GM19351 (cell line): ENCODE measurements around the gene PPP6C.
A peak's percentile ranks its signal among the peaks of the same experiment; 100 is the strongest.
"Not testable (repeated sequence)": the region's sequence is repeated elsewhere in the genome, so short reads cannot be mapped to it uniquely, and the experiment has no call there.

Experiments
- ATAC-seq: cut with Tn5 transposase; IDR thresholded peaks from one replicate; pipeline ENCODE4 v1.9.1; 2021; ENCODE audit warnings: mild to moderate bottlenecking, moderate library complexity; ENCODE audit not compliant: unreplicated experiment

Gene PPP6C

GRCh38 chr9:125189361-125190289 lies at the start of gene PPP6C:
TSS of gene PPP6C (minus strand) at chr9:125189803. CDS start at chr9:125189718, 85 bp downstream.
- peak; percentile 97 for ATAC-seq

GRCh38 chr9:125238915-125239446 lies 49.4 kb upstream of the PPP6C start:
- no peak for ATAC-seq

- no peak for ATAC-seq
Observed at GRCh38 chr9:125238127-125238914, 48.7 kb upstream of the PPP6C start.

- ATAC-seq, result not testable (repeated sequence)
Observed at GRCh38 chr9:125236520-125237159, 47.0 kb upstream of the PPP6C start.

GRCh38 chr9:125235804-125236519 lies 46.4 kb upstream of the PPP6C start:
- ATAC-seq, result no peak

- not testable (repeated sequence) for ATAC-seq
Observed at GRCh38 chr9:125234099-125234498, 44.5 kb upstream of the PPP6C start.

GRCh38 chr9:125233678-125234077 lies 44.1 kb upstream of the PPP6C start:
- no peak for ATAC-seq

- ATAC-seq, result no peak
Observed at GRCh38 chr9:125227761-125228160, 38.2 kb upstream of the PPP6C start.

- ATAC-seq, result not testable (repeated sequence)
Observed at GRCh38 chr9:125224858-125225257, 35.3 kb upstream of the PPP6C start.

GRCh38 chr9:125218621-125219020 lies 29.0 kb upstream of the PPP6C start:
- ATAC-seq, result no peak

GRCh38 chr9:125214186-125214585 lies 24.6 kb upstream of the PPP6C start:
- ATAC-seq, result no peak

- no peak for ATAC-seq
Observed at GRCh38 chr9:125204477-125204876, 14.9 kb upstream of the PPP6C start.

- ATAC-seq, result no peak
Observed at GRCh38 chr9:125202846-125203618, 13.4 kb upstream of the PPP6C start.

GRCh38 chr9:125200216-125201047 lies 10.8 kb upstream of the PPP6C start, which contains the start of gene RABEPK:
TSS of gene RABEPK (plus strand) at chr9:125200542. CDS start at chr9:125203014, 2,472 bp downstream.
- ATAC-seq, result peak; percentile 97

GRCh38 chr9:125195591-125195990 lies 6.0 kb upstream of the PPP6C start:
- not testable (repeated sequence) for ATAC-seq

GRCh38 chr9:125194466-125194865 lies 4.9 kb upstream of the PPP6C start:
- not testable (repeated sequence) for ATAC-seq

- no peak for ATAC-seq
Observed at GRCh38 chr9:125190361-125190801, 778 bp upstream of the PPP6C start.

GRCh38 chr9:125189011-125189360 lies 617 bp downstream of the PPP6C start:
- ATAC-seq, result no peak

- ATAC-seq, result no peak
Observed at GRCh38 chr9:125183561-125183960, 6.0 kb downstream of the PPP6C start.
